ENCODE results near the gene ALOX15B. TPM values are rescaled to one million over a fixed set of nuclear protein-coding genes. Genes with fewer than 3 reads are reported as not detected.
A peak's percentile ranks its signal among the peaks of the same experiment; 100 is the strongest.

ALOX15B gene
- total RNA-seq, 4 donors from 2014 or later: 13.9 to 116 (median 59.9) TPM

- WGBS, 2 donors: 14 to 16% methylated on average over 16 to 27 of the region's 28 CpGs
- intact Hi-C loops (cut with DNase I; ENCODE audit: low total_unique reads): no loop called here
- no peak for TF ChIP-seq POLR2A (IDR thresholded peaks at IDR 0.05)
- TF ChIP-seq, protein P1, sequence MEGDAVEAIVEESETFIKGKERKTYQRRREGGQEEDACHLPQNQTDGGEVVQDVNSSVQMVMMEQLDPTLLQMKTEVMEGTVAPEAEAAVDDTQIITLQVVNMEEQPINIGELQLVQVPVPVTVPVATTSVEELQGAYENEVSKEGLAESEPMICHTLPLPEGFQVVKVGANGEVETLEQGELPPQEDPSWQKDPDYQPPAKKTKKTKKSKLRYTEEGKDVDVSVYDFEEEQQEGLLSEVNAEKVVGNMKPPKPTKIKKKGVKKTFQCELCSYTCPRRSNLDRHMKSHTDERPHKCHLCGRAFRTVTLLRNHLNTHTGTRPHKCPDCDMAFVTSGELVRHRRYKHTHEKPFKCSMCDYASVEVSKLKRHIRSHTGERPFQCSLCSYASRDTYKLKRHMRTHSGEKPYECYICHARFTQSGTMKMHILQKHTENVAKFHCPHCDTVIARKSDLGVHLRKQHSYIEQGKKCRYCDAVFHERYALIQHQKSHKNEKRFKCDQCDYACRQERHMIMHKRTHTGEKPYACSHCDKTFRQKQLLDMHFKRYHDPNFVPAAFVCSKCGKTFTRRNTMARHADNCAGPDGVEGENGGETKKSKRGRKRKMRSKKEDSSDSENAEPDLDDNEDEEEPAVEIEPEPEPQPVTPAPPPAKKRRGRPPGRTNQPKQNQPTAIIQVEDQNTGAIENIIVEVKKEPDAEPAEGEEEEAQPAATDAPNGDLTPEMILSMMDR (IDR thresholded peaks at IDR 0.05): no peak
- no peak overlapping the region for H3K4me3 ChIP-seq (ENCODE audit: low read depth, poor library complexity, severe bottlenecking)
- no peak for DNase-seq (ENCODE audit: low spot score in 2 of 2)
Observed at GRCh38 chr17:8063761-8064534, 25.1 kb downstream of the ALOX15B start.

GRCh38 chr17:8064561-8065019 lies 25.7 kb downstream of the ALOX15B start:
- WGBS, 2 donors: 56 to 64% methylated on average over 6 of the region's 6 CpGs
- no peak overlapping the region for H3K4me3 ChIP-seq (ENCODE audit: low read depth, poor library complexity, severe bottlenecking)
- no peak for DNase-seq (ENCODE audit: low spot score in 2 of 2)
- intact Hi-C loops (cut with DNase I; ENCODE audit: low total_unique reads): no loop called here
- TF ChIP-seq, protein P1 (IDR thresholded peaks at IDR 0.05): no peak
- no peak for TF ChIP-seq POLR2A (IDR thresholded peaks at IDR 0.05)

DNA sequence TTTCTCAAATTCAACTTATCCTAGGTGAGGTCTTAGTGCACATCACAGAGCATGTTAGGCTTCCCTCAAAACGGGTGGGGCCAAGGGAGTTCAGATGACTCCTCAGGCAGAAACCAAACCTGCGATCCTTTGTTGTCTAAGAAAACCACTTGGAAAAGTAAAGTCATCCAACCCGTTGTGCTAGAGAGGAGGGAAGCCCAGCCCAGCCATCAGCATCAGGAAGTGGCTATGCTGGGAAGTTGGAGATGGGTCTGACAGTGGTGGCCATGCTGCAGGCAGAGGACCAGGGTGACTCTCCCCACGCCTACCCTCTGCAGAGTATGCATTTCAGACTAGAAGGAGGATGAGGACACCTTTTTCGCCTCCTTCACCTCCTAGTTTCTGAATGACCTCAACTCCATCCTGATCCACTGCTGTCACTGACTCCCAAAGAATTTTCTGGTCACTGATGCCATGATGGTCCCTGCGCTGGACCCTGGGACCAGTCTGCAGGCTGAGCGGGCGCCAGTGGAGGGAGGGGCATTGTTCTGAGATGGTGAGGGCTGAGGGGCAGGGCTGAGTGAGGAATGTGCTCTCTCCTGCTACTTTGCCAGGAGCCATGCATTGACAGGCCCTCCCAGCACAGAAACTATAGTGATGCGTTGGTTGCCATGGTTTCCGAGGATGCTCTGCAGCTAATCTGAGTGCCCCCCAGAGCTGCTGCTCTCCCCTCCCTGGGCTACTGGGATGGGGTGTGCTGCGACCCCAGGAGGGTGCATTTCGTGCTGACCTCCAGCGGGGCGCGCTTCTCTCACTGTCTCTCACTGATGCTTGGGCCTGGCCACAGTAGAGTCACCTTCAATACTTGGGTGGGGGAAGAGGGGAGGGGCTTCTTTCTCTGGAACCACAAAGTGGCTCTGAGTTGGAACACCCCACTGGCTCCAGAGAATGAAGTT lies 28.2 kb downstream of the ALOX15B start:
- intact Hi-C loops (cut with DNase I; ENCODE audit: low total_unique reads): no loop called here
- H3K4me3 ChIP-seq (ENCODE audit: low read depth, poor library complexity, severe bottlenecking): no peak overlapping the region
- WGBS, 2 donors: 62 to 74% methylated on average over 15 of the region's 15 CpGs
- TF ChIP-seq POLR2A (IDR thresholded peaks at IDR 0.05): no peak
- TF ChIP-seq, protein P1 (IDR thresholded peaks at IDR 0.05): no peak
- DNase-seq (ENCODE audit: low spot score in 2 of 2): no peak

DNA sequence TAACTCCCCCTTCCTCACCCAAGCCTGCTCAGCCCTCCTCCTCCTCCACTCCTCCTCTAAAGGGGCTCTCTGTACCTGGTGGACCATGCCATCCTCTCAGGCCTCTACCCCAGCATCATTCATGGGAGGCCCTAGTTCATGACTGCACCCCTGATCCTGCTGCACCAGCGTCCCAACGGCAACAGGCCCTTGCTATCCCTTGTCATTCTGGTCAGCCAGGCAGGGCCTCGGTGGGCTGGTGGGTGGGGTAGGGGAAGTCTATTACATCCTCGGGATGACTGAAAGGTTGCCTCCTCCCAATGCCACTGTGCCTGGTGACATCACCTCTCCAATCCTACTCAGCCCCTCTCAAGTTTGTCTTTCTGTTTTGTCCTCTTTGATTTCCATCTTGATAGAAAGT lies 28.9 kb downstream of the ALOX15B start:
- 62 to 80% methylated on average over 4 of the region's 4 CpGs for WGBS, 2 donors
- no peak for DNase-seq (ENCODE audit: low spot score in 2 of 2)
- no peak for TF ChIP-seq POLR2A (IDR thresholded peaks at IDR 0.05)
- H3K4me3 ChIP-seq (ENCODE audit: low read depth, poor library complexity, severe bottlenecking): no peak overlapping the region
- intact Hi-C loops (cut with DNase I; ENCODE audit: low total_unique reads): no loop called here

DNA sequence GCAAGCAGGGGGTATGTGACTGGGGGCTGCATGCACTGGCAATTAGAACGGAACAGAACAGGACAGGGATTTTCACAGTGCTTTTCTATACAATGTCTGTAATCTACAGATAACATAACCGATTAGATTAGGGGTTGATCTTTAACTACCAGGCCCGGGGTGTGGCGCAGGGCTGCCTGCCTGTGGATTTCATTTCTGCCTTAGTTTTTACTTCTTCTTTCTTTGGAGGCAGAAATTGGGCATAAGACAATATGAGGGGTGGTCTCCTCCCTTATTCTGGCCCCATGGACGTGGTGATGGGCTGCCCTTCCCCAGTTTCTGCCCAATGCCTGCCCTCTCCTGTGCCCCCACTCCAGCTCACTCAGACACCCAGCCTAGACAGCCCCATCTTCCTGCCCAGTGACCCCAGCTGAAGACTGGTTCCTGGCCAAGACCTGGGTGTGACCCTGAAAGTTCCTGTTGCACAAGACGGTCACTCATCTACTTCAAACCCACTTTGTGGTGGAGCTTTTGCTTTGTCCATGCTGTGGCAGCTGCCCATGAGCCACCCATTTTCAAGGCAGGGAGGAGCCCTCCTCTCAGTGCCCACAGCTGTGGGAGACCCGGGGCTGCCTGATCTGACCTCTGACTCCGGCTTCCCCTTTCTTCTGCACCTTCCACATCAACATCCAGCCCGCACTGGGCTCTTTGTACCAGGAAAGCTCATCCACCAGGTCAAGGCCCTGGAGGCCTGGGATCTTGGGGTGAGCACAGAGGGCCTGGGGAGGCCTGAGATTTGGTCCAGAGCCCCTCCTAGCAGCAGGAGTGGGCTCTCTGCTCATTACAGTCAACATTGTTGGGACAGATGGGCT lies 30.1 kb downstream of the ALOX15B start:
- TF ChIP-seq POLR2A (IDR thresholded peaks at IDR 0.05): no peak
- TF ChIP-seq, protein P1 (IDR thresholded peaks at IDR 0.05): no peak
- H3K4me3 ChIP-seq (ENCODE audit: low read depth, poor library complexity, severe bottlenecking): no peak overlapping the region
- 75 to 76% methylated on average over 9 of the region's 9 CpGs for WGBS, 2 donors
- intact Hi-C loops (cut with DNase I; ENCODE audit: low total_unique reads): no loop called here
- DNase-seq (ENCODE audit: low spot score in 2 of 2): peak in 1 of 2 donors; percentile 41
